A673 (cell line): ENCODE results near the gene ANGPTL2. TPM values are rescaled to one million over a fixed set of nuclear protein-coding genes. Genes with fewer than 3 reads are reported as not detected.

Experiments
- BruUV-seq: library from RNA; stranded (reverse); fragments of 400-500 nt; replicated peaks from 2 replicates; lab custom pipeline; 2021; lab: Mats Ljungman, UMichigan
- CTCF ChIA-PET: fragments of 300-600 bp; sonication (Branson Sonifier 250); formaldehyde crosslinking; loops from one replicate; lab custom pipeline; 2022; ENCODE audit warnings: antibody characterized with exemption; lab: Charles Lee
- POLR2A ChIA-PET: fragments of 300-600 bp; sonication (Branson Sonifier 250); formaldehyde crosslinking; loops from one replicate; lab custom pipeline; 2022; ENCODE audit warnings: antibody characterized with exemption; ENCODE audit not compliant: low non-redundant PET; lab: Charles Lee
- DNase-seq: peaks from one replicate; pipeline ENCODE4 v3.0.0-alpha.2; 2015; ENCODE audit warnings: low spot score
- H3K27ac ChIP-seq: fragments of 200-600 bp; sonication (generic); 2 replicates; pipeline ENCODE4 v1.5.1; 2016; ENCODE audit warnings: mixed run types, low read depth, mild to moderate bottlenecking, mixed read lengths, antibody characterized with exemption, low read length; ENCODE audit not compliant: poor library complexity, severe bottlenecking
- H3K27me3 ChIP-seq: fragments of 200-600 bp; sonication (generic); replicated peaks from 2 replicates; pipeline ENCODE4 v1.6.1; 2017; ENCODE audit warnings: mixed run types, low read depth, mild to moderate bottlenecking, mixed read lengths, antibody characterized with exemption, low read length; ENCODE audit not compliant: insufficient read depth, poor library complexity
- H3K36me3 ChIP-seq: fragments of 200-600 bp; sonication (generic); 2 replicates; pipeline ENCODE4 v1.6.1; 2016; ENCODE audit warnings: mixed run types, mild to moderate bottlenecking, mixed read lengths, antibody characterized with exemption, low read length; ENCODE audit not compliant: insufficient read depth, poor library complexity, severe bottlenecking
- H3K4me1 ChIP-seq: fragments of 200-600 bp; sonication (generic); 2 replicates; pipeline ENCODE4 v1.6.1; 2017; ENCODE audit warnings: mixed run types, mild to moderate bottlenecking, mixed read lengths, antibody characterized with exemption, low read length; ENCODE audit not compliant: insufficient read depth, poor library complexity, severe bottlenecking
- H3K4me3 ChIP-seq: fragments of 200-600 bp; sonication (generic); 2 replicates; pipeline ENCODE4 v1.5.1; 2016; ENCODE audit warnings: low read depth, mixed run types, mild to moderate bottlenecking, mixed read lengths, low read length; ENCODE audit not compliant: poor library complexity, severe bottlenecking
- H3K9me3 ChIP-seq: fragments of 200-600 bp; sonication (generic); 2 replicates; pipeline ENCODE4 v1.6.1; 2016; ENCODE audit warnings: mixed run types, low read depth, mild to moderate bottlenecking, mixed read lengths, antibody characterized with exemption, low read length; ENCODE audit not compliant: poor library complexity, severe bottlenecking
- CTCF ChIP-seq: fragments of 300-800, 200-600 bp; sonication (generic); conservative IDR thresholded peaks from 2 replicates; pipeline ENCODE4 v1.5.1; 2017; ENCODE audit warnings: low read depth, mild to moderate bottlenecking, antibody characterized with exemption, low read length, moderate library complexity, mixed read lengths
- EZH2 ChIP-seq: fragments of 200-600 bp; sonication (generic); IDR thresholded peaks from 2 replicates; pipeline ENCODE4 v1.6.1; 2017; ENCODE audit warnings: borderline replicate concordance, low read depth, mild to moderate bottlenecking, mixed read lengths, antibody characterized with exemption, low read length; ENCODE audit not compliant: poor library complexity, severe bottlenecking
- intact Hi-C: fragments of 100-400 bp; cut with micrococcal nuclease; formaldehyde crosslinking; loops from one replicate; pipeline ENCODE4 v1.10.0; 2022; ENCODE audit not compliant: unreplicated experiment
- total RNA-seq: library from RNA; stranded (reverse); gene quantifications from 2 replicates; pipeline ENCODE4 v1.2.3, GENCODE V29; 2021

The ANGPTL2 gene
- total RNA-seq, 1 experiment from 2014 or later, result 2.5 TPM

- intact Hi-C loops, result no loop called here
- H3K27ac ChIP-seq, result no peak overlapping the region
Measured at GRCh38 chr9:127049581-127049980, 72.9 kb downstream of the ANGPTL2 start.

GRCh38 chr9:127049044-127049443, 73.4 kb downstream of the ANGPTL2 start:
- Histone ChIP-seq H3K4me1 (peaks cover 23% of the 10 kb centered on the region), H3K4me3 (no peak overlapping the region), H3K9me3 (no peaks in the 10 kb centered on the region), H3K27ac (no peak overlapping the region), H3K27me3 (no peaks in the 10 kb centered on the region), H3K36me3 (no peaks in the 10 kb centered on the region)
- ChIA-PET POLR2A (no interaction called here), CTCF (interaction anchor here (0.6 kb wide), 1 partner anchor 137 kb away, joined by 4 read pairs; no protein-coding TSS in a partner anchor)
- BruUV-seq, result no TSS peak
- intact Hi-C loops, result no loop called here
- TF ChIP-seq CTCF (no peak), EZH2 (no peak)
- peak; percentile 55 for DNase-seq

More at GRCh38 chr9:127049581-127049980, 72.9 kb downstream of the ANGPTL2 start:
- TF ChIP-seq CTCF (no peak), EZH2 (no peak)
- ChIA-PET POLR2A (no interaction called here), CTCF (no interaction called here)
- DNase-seq, result no peak
- Histone ChIP-seq H3K4me3 (no peak overlapping the region), H3K36me3 (no peaks in the 10 kb centered on the region), H3K4me1 (peaks cover 23% of the 10 kb centered on the region), H3K9me3 (no peaks in the 10 kb centered on the region), H3K27me3 (no peaks in the 10 kb centered on the region)
- no TSS peak for BruUV-seq

- no TSS peak for BruUV-seq
- no peak for DNase-seq
- Histone ChIP-seq H3K4me1 (peaks cover 23% of the 10 kb centered on the region), H3K27ac (no peak overlapping the region), H3K27me3 (no peaks in the 10 kb centered on the region), H3K4me3 (no peak overlapping the region), H3K36me3 (no peaks in the 10 kb centered on the region), H3K9me3 (no peaks in the 10 kb centered on the region)
- intact Hi-C loops, result no loop called here
- TF ChIP-seq EZH2 (no peak), CTCF (no peak)
- POLR2A ChIA-PET, result no interaction called here
- CTCF ChIA-PET, result no interaction called here
Measured at GRCh38 chr9:127047971-127048370, 74.5 kb downstream of the ANGPTL2 start.
